Measurements from ENCODE around the gene FAM120A.
"Not testable (repeated sequence)": the region's sequence is repeated elsewhere in the genome, so short reads cannot be mapped to it uniquely, and the experiment has no call there.

The FAM120A gene

DNA sequence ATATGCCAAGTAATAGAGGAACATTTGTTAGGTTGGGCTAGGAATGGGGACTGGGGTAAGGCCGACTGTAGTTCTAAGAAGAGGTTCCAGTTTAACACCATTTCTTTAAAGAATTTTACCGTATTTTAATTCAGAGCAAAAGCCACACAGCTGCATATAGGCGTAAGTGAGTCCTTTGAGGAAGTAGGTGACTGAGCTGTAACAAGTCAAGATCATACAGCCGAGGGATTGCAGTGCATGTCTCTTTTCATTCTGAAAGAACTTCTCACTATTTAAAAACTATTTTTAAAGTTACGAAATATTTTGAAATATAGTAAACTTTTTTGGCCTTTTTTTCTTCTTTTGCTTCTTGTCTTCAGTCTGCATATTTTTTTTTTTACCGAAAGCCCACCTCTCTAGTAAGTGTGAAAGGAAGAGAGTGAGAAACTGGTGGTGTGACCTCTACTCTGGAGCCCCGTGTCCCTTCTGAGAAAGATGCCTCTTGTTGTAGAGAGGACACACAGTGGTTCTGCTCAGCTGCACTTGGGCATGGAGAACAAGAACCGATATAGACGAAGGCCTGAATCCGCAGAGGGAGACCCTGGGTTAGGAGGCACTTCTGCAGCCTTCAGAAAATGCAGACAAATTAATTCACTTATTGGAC lies 60.8 kb downstream of the FAM120A start:
- not testable (repeated sequence) for DNase-seq

- no peak for DNase-seq
Observed at GRCh38 chr9:93513606-93514005, 62.1 kb downstream of the FAM120A start.

DNA sequence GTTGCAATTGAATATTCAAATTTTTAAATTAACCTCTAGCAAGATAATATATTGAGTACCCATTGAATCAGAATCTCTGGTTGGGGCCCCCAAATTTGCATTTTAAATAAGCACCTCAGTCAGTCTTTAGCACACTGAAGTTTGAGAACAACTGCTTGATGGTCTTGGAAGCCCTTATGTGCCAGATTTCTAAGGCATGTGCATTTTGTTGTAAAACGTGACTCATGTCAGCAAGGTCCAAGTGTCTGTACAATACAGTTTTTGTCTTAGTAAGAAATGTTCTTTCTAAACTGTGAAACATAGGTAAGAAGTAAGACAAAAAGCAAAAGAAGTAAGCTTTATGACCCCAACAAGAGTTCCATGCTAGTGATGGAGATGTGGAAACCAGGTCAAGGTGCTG lies 65.8 kb downstream of the FAM120A start:
- DNase-seq = no peak

DNA sequence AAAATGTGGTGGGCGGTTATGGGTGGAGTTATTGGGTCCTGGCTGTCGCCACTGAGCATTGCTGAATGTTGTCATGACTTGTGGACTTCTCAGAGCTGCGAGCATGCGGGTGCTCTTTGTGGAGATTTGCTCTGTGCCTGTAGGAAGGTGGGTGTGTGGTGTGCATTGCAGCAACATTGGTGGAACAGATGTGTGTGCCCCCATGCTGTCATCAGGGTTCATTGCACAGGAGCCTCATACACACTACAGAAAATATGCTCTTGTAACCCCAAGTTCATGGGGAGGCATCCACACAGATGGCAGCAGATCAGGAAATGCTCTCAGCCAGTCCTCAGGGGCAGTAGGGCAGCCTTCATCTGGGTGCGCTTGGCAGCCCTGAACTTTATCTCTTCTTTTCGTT lies 69.0 kb downstream of the FAM120A start:
- DNase-seq = no peak

DNA sequence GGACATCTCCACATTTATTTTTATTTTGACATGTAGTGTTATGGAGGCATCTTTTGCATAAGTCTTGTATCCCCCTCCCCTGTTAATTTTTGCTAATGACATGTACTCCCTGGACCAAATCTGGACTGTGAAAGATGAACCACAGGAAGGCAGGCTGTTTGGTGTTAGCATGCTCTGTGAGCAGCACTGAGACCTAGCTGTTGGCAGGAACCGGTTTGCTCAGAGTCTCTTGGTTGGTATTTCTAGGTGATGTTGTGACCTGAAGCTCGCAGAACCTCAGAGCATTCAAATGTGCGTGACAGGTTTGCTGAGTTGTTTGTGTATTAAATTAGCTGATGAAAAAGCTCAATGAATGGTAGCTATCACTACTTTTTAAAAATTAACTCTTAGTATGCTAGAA lies 71.3 kb downstream of the FAM120A start:
- no peak for DNase-seq

DNA sequence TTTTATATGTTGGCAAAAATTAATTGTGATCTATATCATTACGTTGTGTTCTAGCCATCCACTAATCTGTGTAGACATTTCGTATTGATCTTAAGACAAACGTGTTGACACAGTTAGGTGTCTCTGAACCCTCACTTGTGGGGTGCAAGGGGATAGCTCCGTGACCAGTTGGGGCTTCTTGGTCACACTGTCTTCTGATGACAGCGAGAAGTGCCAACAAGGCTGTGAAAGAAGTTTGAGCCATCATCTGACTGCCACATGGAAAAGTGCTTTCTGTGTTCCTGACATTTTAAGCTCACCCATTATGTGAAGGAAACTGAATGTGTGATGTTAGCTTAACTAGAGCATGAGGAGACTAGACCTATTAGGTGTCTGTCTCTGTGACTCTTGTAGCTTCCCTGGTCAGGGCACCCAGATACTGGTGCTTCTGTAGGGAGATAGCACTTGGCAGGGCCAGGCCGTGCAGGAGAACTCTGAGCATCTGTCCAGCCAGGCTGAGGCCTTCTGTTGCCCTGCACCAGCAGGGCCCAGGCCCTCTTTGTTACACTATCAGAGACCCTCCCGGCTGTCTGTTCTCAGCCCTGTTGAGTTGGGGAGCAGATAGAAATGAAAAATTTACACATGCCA lies 72.1 kb downstream of the FAM120A start:
- DNase-seq = no peak

GRCh38 chr9:93525476-93525875 lies 74.0 kb downstream of the FAM120A start:
- no peak for DNase-seq

- DNase-seq = no peak
Observed at GRCh38 chr9:93531374-93531773, 79.9 kb downstream of the FAM120A start.

DNA sequence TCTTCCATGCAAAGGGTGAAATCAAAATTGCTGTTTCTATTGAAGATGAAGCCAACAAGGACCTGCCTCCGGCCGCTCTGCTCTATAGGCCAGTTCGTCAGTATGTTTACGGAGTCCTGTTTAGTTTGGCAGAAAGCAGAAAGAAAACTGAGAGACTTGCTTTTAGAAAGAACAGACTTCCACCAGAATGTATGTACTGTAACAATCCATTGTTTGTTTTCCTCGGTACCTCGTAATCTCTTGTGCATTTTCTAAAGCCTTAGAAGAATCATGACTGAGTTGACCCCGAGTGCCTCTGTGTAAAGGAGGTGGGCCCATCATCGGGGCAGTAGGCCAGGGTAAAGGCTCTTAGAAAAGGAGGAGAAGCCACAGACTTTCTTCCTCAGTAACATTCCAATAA lies 80.7 kb downstream of the FAM120A start:
- no peak for DNase-seq

DNA sequence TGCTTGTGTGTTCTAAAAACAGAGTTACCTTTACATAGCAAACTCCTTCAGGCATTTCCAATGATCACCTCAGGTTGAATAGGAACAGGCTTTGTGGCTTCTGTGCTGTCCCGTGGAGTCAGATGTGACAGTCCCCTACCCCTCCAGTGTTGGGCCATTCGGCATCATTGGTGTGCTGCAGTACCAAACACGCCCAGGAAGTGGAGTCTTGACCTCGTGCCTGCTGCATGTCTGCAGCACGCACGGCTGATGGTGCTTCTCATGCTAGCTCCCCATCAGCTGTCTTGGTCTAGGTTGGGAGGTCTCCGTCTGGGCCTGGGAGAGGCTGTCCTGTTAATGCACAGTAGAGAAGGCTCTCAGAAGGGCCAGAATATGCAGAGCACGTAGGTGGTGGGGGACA lies 82.4 kb downstream of the FAM120A start:
- DNase-seq = no peak

- no peak for DNase-seq
Observed at GRCh38 chr9:93536167-93536566, 84.7 kb downstream of the FAM120A start.

- DNase-seq = no peak
Observed at GRCh38 chr9:93536874-93537273, 85.4 kb downstream of the FAM120A start.

- DNase-seq = no peak
Observed at GRCh38 chr9:93540305-93540704, 88.8 kb downstream of the FAM120A start.

DNA sequence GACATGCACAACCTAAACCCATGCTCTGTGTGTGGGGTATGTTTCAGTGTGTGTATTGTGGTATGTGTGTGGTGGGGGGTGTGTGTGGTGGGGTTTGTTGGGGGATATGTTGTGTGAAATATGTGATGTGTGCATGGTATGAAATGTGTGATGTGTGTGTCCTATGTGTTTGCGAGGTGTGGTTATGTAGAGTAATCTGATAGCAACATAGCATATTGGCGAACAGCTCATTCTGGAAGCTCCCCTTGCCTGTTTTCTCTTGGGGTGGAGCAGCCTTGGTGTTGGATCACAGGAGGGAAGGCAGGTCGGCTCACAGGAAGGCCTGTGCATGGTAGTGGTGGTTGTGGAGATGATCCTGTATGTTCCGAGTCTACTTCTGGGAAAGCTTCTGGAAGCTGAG lies 89.5 kb downstream of the FAM120A start:
- no peak for DNase-seq

DNA sequence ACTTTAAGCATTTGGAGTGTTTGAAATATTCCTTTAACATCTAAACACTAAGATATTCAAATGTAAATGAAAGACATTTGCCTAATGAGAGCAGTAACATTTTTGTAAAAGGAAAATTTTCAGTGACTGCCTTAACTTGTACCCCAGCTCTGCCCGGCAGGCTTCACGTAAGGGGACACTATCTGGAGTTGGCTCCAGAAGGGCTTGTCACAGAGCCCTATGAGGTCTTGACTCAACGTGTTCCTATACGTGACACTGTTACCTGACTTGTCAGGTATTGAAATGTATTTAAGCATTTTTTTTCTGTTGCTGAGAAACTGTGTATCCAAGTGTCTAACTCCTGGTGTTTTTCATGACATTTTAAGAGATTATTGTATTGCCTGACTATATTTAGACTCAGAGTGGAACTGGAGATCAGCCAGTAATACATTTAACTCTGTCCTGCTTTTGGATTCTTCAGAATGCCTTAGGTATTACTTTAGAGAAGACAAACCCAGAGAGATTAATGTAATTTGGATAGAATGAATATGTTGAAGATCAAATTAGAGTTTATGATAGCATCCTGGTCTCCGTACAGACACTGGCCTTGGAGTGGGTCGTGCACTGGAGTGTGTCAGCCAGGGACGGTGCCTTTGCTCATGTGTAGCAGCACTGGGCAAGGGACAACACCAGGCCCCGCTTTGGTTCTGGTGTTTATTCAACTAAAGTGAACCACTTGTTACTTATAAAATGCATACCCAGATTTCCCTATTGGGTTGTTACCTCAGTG lies 90.3 kb downstream of the FAM120A start:
- DNase-seq = no peak

DNA sequence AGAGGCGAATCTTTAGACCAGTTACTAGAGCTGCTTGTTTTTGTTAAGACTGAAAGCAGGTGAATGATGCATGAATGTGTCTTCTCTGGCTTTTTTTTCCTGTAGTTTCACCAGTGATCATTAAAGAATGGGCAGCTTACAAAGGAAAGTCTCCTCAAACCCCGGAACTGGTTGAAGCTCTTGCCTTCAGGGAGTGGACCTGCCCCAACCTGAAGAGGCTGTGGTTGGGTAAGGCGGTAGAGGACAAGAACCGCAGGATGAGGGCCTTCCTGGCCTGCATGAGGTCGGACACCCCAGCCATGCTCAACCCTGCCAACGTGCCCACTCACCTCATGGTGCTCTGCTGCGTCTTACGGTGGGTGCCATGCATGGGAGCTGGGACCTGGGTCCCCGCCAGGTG lies 91.6 kb downstream of the FAM120A start:
- no peak for DNase-seq

- DNase-seq = no peak
Observed at GRCh38 chr9:93546356-93546755, 94.9 kb downstream of the FAM120A start.

- no peak for DNase-seq
Observed at GRCh38 chr9:93549611-93550010, 98.1 kb downstream of the FAM120A start.

DNA sequence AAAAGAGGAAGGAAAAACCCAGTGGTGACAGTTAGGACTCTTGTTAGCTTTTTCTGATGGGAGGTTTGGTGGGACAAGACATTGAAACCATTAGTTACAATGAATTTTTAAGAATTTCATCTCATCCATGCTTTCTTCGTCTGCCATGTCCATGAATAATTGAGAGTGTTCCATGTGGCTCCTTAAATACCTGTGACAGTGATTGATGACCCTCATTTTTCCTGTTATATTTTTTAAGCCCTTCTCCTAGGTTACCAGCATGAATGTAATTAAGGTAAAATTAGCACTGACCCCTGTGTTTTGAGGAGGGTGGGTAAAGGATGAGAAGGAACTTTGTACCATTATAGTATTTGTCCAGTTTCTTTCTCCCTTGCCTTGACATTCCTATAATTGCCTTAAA lies 101.4 kb downstream of the FAM120A start:
- DNase-seq = no peak

DNA sequence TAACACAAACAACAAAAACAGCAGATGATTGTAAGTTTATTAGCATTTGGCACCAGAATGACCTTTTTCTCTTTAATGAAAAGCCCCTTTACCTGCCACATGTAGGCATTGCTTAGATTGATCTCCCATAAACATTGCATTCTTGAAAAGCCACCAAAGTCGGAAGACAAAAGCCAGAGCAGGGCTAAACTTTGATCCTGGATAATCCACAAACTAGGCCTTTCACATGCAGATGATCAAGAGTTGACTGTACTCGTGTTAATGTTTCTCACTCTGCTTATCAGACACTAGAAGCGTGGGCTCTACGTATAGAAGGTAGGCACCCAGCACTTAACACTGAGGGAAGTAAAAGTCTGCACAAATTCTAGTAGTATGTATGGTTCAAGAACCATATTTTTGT lies 103.9 kb downstream of the FAM120A start:
- DNase-seq = no peak

DNA sequence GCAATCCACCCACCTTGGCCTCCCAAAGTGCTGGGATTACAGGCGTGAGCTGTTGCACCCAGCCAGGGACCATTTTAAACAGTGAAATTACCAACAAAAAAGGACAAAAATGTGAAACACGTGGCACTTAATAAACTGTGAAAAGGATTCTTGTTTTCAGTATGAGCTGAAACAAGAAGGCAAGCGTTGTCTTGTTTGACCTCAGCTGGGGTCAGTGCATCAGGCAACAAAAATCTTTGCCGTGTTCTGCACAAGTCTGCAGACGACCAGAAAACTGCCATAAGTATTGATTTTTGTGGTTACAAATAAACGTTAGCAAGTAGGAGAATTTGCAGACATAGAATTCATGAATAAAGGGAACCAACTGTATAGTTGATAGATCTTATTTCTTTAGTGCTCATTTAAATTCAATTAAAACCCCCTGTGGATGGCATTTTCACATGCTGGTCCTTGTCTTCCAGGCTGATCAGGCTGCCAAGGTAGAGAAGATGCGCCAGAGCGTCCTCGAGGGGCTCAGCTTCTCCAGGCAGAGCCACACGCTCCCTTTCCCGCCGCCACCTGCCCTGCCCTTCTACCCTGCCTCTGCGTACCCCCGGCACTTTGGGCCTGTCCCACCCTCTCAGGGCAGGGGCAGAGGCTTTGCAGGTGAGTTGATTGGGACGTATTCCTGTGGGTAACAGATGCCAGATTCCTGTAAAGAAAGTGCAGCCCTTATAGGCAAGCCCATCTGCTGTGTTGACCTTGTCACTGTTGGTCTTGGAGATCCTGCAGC lies 106.1 kb downstream of the FAM120A start:
- no peak for DNase-seq

- DNase-seq = no peak
Observed at GRCh38 chr9:93558503-93558902, 107.0 kb downstream of the FAM120A start.

DNA sequence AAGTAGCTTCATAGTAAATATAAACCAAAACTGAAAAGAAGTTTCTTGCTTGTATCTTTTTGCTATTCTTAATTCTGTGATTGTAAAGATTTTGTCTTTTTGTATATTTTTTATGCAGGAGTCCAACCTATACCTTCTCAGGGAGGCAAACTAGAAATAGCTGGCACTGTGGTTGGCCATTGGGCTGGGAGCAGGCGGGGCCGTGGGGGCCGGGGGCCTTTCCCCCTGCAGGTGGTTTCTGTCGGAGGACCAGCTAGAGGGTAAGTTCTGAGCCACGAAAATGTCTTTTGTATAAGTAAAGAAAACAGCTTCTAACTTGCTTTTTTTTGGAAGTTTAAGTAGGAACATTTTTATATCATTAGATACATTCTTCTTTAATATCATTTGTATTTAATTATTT lies 109.5 kb downstream of the FAM120A start:
- no peak for DNase-seq

DNA sequence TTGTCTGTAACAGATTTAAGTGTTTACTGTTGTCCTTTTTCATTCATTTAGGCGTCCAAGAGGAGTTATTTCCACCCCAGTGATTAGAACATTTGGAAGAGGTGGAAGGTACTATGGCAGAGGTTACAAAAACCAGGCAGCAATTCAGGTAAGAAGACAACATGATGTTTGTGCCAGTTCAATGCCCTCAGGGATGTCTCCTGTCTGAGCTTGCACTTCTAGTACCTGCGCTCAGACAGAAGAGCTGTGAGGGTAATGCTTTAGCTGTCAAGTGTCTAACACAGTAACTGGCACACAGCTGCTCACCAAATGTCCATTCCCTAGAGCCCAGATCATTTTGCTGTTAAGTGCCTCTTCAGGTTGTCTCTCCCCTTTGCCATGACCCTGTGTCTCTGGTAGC lies 110.7 kb downstream of the FAM120A start:
- no peak for DNase-seq

All from femur (tissue), 1 donor.